Ishikawa (cell line): ENCODE results near the gene HLTF.

Experiments
- CEBPB ChIP-seq: IDR thresholded peaks from 2 replicates; pipeline ENCODE4 v1.6.1; 2012
- CREB1 ChIP-seq: IDR thresholded peaks from 2 replicates; pipeline ENCODE4 v1.6.1; 2012; ENCODE audit warnings: low read depth
- EGR1 ChIP-seq: IDR thresholded peaks from 2 replicates; pipeline ENCODE4 v1.6.1; 2012
- EP300 ChIP-seq: IDR thresholded peaks from 2 replicates; pipeline ENCODE4 v1.6.1; 2012; ENCODE audit warnings: borderline replicate concordance
- RAD21 ChIP-seq: IDR thresholded peaks from 2 replicates; pipeline ENCODE4 v1.6.1; 2012; ENCODE audit warnings: low read depth
- TAF1 ChIP-seq: IDR thresholded peaks from 2 replicates; pipeline ENCODE4 v1.6.1; 2012; ENCODE audit warnings: low read depth, mild to moderate bottlenecking
- YY1 ChIP-seq: IDR thresholded peaks from 2 replicates; pipeline ENCODE4 v1.6.1; 2012; ENCODE audit warnings: low read depth
- ZBTB7A ChIP-seq: IDR thresholded peaks from 2 replicates; pipeline ENCODE4 v1.6.1; 2012; ENCODE audit warnings: low read depth
- TF ChIP-seq, protein P1 (sequence below): IDR thresholded peaks from 2 replicates; pipeline ENCODE4 v1.6.1; 2012; ENCODE audit warnings: low read depth, mild to moderate bottlenecking
- TF ChIP-seq, protein P2 (sequence below): IDR thresholded peaks from 2 replicates; pipeline ENCODE4 v1.6.1; 2012

DNA sequence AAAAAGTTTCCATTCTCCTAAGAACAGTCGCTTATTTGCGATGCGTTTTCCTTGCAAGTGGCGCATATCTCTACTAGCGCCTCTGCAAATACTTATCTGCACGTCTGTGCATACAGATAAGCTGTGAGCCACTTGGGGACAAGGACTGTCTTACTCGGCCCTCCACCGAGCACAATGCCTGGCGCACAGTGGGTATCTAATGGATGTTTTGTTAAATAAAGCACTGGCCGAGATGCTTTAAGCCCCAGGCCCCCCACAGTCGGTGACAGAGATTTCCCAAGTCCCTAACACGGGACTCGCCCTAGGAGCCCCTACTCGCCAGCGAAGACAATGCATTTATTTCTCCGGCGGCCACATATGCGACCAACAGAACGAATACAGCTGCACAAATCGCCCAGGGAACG, 503 bp downstream of the HLTF start:
- TF ChIP-seq TAF1 = no peak
- no peak for TF ChIP-seq RAD21
- no peak for TF ChIP-seq CEBPB
- no peak for TF ChIP-seq CREB1
- TF ChIP-seq, protein P1, sequence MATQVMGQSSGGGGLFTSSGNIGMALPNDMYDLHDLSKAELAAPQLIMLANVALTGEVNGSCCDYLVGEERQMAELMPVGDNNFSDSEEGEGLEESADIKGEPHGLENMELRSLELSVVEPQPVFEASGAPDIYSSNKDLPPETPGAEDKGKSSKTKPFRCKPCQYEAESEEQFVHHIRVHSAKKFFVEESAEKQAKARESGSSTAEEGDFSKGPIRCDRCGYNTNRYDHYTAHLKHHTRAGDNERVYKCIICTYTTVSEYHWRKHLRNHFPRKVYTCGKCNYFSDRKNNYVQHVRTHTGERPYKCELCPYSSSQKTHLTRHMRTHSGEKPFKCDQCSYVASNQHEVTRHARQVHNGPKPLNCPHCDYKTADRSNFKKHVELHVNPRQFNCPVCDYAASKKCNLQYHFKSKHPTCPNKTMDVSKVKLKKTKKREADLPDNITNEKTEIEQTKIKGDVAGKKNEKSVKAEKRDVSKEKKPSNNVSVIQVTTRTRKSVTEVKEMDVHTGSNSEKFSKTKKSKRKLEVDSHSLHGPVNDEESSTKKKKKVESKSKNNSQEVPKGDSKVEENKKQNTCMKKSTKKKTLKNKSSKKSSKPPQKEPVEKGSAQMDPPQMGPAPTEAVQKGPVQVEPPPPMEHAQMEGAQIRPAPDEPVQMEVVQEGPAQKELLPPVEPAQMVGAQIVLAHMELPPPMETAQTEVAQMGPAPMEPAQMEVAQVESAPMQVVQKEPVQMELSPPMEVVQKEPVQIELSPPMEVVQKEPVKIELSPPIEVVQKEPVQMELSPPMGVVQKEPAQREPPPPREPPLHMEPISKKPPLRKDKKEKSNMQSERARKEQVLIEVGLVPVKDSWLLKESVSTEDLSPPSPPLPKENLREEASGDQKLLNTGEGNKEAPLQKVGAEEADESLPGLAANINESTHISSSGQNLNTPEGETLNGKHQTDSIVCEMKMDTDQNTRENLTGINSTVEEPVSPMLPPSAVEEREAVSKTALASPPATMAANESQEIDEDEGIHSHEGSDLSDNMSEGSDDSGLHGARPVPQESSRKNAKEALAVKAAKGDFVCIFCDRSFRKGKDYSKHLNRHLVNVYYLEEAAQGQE = no peak
- no peak for TF ChIP-seq EGR1
- TF ChIP-seq, protein P2, sequence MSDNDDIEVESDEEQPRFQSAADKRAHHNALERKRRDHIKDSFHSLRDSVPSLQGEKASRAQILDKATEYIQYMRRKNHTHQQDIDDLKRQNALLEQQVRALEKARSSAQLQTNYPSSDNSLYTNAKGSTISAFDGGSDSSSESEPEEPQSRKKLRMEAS = no peak
- TF ChIP-seq YY1 = no peak
- no peak for TF ChIP-seq ZBTB7A
- no peak for TF ChIP-seq EP300
